Karpas-422 (cell line): ENCODE results near the gene AKAP10. TPM values are rescaled to one million over a fixed set of nuclear protein-coding genes. Genes with fewer than 3 reads are reported as not detected.

Source experiments
- DNase-seq: peaks from one replicate; pipeline ENCODE4 v3.0.0-alpha.2; 2015
- H2AFZ ChIP-seq: fragments of 200-600 bp; sonication (generic); 2 replicates; pipeline ENCODE4 v1.6.1; 2014; ENCODE audit warnings: antibody characterized with exemption, low read length, mixed read lengths
- H3K27ac ChIP-seq: fragments of 200-600 bp; sonication (generic); 2 replicates; pipeline ENCODE4 v1.5.1; 2014; ENCODE audit warnings: mild to moderate bottlenecking, low read length, moderate library complexity
- H3K27me3 ChIP-seq: fragments of 200-600 bp; sonication (generic); 2 replicates; pipeline ENCODE4 v1.6.1; 2014; ENCODE audit warnings: low read length, mixed read lengths
- H3K36me3 ChIP-seq: fragments of 200-600 bp; sonication (generic); 2 replicates; pipeline ENCODE4 v1.6.1; 2014; ENCODE audit warnings: low read length, mixed read lengths; ENCODE audit not compliant: insufficient read depth
- H3K4me1 ChIP-seq: fragments of 200-600 bp; sonication (generic); 2 replicates; pipeline ENCODE4 v1.6.1; 2014; ENCODE audit warnings: mild to moderate bottlenecking, low read length, mixed read lengths
- H3K4me2 ChIP-seq: fragments of 200-600 bp; sonication (generic); 2 replicates; pipeline ENCODE4 v1.6.1; 2014; ENCODE audit warnings: low read length, low read depth, mild to moderate bottlenecking; ENCODE audit not compliant: poor library complexity, severe bottlenecking
- H3K4me3 ChIP-seq: fragments of 200-600 bp; sonication (generic); 2 replicates; pipeline ENCODE4 v1.5.1; 2014; ENCODE audit warnings: mild to moderate bottlenecking, antibody characterized with exemption, low read length, mixed read lengths
- H3K79me2 ChIP-seq: fragments of 200-600 bp; sonication (generic); 2 replicates; pipeline ENCODE4 v1.6.1; 2014; ENCODE audit warnings: mild to moderate bottlenecking, low read length, mixed read lengths
- H3K9ac ChIP-seq: fragments of 200-600 bp; sonication (generic); 2 replicates; pipeline ENCODE4 v1.6.0; 2014; ENCODE audit warnings: low read length
- H3K9me2 ChIP-seq: fragments of 200-600 bp; sonication (generic), shearing (Covaris generic); replicated peaks from 2 replicates; pipeline ENCODE4 v1.6.0; 2014; ENCODE audit warnings: mild to moderate bottlenecking, low read length, moderate library complexity; ENCODE audit not compliant: insufficient read depth
- H3K9me3 ChIP-seq: fragments of 300-700, 200-600 bp; sonication (generic); 2 replicates; pipeline ENCODE4 v1.6.1; 2014; ENCODE audit warnings: low read length, mixed read lengths
- H4K20me1 ChIP-seq: fragments of 200-600 bp; sonication (generic); 2 replicates; pipeline ENCODE4 v1.6.1; 2014; ENCODE audit warnings: mild to moderate bottlenecking, antibody characterized with exemption, low read length, low read depth; ENCODE audit not compliant: insufficient read depth
- total RNA-seq: library from RNA; depleted of rRNA; stranded (reverse); fragments of >200 nt; shearing (Covaris generic); gene quantifications from 2 replicates; pipeline ENCODE4 v1.2.3, GENCODE V29; 2014; ENCODE audit warnings: low replicate concordance

Gene AKAP10
- total RNA-seq, 1 experiment from 2014 or later: 31.1 TPM

DNA sequence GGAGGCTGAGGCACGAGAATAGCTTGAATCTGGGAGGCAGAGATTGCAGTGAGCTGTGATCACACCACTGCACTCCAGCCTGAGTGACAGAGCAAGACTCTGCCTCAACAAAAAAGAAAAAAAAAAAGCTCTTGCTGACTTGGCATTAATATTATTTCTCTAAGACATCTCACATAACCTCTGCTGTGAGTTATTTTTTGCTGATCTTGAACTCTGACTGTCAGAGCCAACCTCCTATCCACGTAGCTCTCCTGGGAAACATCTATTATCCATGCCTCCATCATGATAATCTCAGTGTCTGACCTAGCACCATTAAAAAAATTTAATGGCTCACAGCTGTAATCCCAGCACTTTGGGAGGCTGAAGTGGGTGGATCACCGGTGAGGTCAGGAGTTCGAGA is 97.2 kb downstream of the AKAP10 start:
- H3K9ac ChIP-seq: no peak overlapping the region
- H3K9me2 ChIP-seq: no peaks in the 10 kb centered on the region
- no peak for DNase-seq
- H3K79me2 ChIP-seq: no peaks in the 10 kb centered on the region
- H3K9me3 ChIP-seq: no peaks in the 10 kb centered on the region
- H3K4me2 ChIP-seq: no peak overlapping the region
- no peaks in the 10 kb centered on the region for H4K20me1 ChIP-seq
- H3K27me3 ChIP-seq: no peaks in the 10 kb centered on the region
- H3K4me3 ChIP-seq: no peak overlapping the region
- H3K36me3 ChIP-seq: no peaks in the 10 kb centered on the region
- H3K27ac ChIP-seq: no peak overlapping the region
- H2AFZ ChIP-seq: no peak overlapping the region
- H3K4me1 ChIP-seq: no peaks in the 10 kb centered on the region

DNA sequence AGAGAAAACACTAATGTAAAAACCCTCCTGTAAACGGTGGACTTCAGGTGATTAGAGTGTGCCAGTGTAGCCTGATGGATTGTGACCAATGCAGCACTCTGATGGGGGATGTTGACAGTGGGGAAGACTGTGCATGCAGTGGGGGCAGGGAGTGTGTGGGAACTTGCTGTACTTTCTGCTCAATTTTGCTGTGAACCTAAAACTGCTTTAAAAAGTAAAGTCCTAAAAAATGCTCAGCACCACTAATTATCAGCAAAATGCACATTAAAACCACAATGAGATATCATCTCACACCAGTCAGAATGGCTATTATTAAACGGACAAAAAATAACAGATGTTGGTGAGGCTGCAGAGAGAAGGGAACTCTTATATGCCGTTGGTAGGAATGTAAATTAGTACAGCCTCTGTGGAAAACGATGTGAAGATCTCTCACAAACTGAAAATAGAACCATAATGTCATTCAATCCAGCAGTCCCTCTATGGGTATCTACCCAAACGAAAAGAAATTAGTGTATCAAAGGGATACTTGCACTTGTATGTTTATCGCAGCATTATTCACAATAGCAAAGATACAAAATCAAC is 100.2 kb downstream of the AKAP10 start:
- no peak overlapping the region for H2AFZ ChIP-seq
- H3K27me3 ChIP-seq: no peaks in the 10 kb centered on the region
- H3K36me3 ChIP-seq: no peaks in the 10 kb centered on the region
- no peak for DNase-seq
- H3K27ac ChIP-seq: no peak overlapping the region
- no peaks in the 10 kb centered on the region for H3K4me1 ChIP-seq
- H3K79me2 ChIP-seq: no peaks in the 10 kb centered on the region
- no peaks in the 10 kb centered on the region for H4K20me1 ChIP-seq
- no peaks in the 10 kb centered on the region for H3K9me3 ChIP-seq
- H3K9ac ChIP-seq: no peak overlapping the region
- H3K9me2 ChIP-seq: no peaks in the 10 kb centered on the region
- no peak overlapping the region for H3K4me3 ChIP-seq
- H3K4me2 ChIP-seq: no peak overlapping the region

DNA sequence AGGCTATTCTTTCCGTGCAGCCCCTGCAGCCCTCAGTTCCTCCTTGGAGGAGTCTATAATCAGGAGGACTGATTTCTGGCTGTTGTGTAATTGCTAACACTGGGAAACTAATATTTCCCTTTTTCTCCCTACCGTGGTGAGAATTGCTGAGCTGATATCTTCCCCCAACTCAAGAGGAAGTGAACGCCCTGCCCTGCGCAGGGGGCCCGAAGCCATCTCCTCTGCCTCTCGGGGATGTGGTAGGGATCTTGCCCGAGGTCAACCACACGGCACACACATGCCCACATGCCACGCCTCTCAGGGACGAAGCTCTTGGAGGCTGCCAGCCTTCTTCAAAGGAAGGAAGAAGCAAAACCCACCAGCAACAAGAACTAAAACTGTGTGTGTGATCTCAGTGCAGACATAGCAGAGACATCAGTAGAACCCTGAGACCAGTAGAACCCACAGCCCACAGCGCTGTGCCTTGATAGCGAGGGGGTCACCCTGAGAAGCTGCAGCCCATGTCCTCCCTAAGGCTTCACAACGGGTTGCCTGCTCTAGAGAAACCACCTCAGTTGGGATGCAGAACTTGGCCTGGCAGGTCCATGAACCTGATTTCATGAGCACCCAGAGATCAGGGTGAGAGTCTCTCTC is 101.0 kb downstream of the AKAP10 start:
- H3K79me2 ChIP-seq: no peaks in the 10 kb centered on the region
- DNase-seq: no peak
- no peaks in the 10 kb centered on the region for H3K4me1 ChIP-seq
- H3K27ac ChIP-seq: no peak overlapping the region
- H2AFZ ChIP-seq: no peak overlapping the region
- H3K9me2 ChIP-seq: no peaks in the 10 kb centered on the region
- H3K36me3 ChIP-seq: no peaks in the 10 kb centered on the region
- H3K9ac ChIP-seq: no peak overlapping the region
- no peaks in the 10 kb centered on the region for H3K27me3 ChIP-seq
- H3K4me2 ChIP-seq: no peak overlapping the region
- H4K20me1 ChIP-seq: no peaks in the 10 kb centered on the region
- no peak overlapping the region for H3K4me3 ChIP-seq
- H3K9me3 ChIP-seq: no peaks in the 10 kb centered on the region

GRCh38 chr17:19874256-19874655 is 103.4 kb downstream of the AKAP10 start:
- Histone ChIP-seq H3K9ac (no peak overlapping the region), H3K9me2 (no peaks in the 10 kb centered on the region), H3K36me3 (no peaks in the 10 kb centered on the region), H3K79me2 (no peaks in the 10 kb centered on the region), H3K4me1 (no peaks in the 10 kb centered on the region), H3K27me3 (no peaks in the 10 kb centered on the region), H3K27ac (no peak overlapping the region), H3K9me3 (no peaks in the 10 kb centered on the region), H3K4me2 (no peak overlapping the region), H3K4me3 (no peak overlapping the region), H2AFZ (no peak overlapping the region), H4K20me1 (no peaks in the 10 kb centered on the region)
- DNase-seq: no peak

GRCh38 chr17:19873346-19873745 is 104.3 kb downstream of the AKAP10 start:
- no peak for DNase-seq
- H4K20me1 ChIP-seq: no peaks in the 10 kb centered on the region
- H3K36me3 ChIP-seq: no peaks in the 10 kb centered on the region
- no peaks in the 10 kb centered on the region for H3K9me3 ChIP-seq
- H3K27me3 ChIP-seq: no peaks in the 10 kb centered on the region
- no peaks in the 10 kb centered on the region for H3K79me2 ChIP-seq
- no peak overlapping the region for H3K27ac ChIP-seq
- no peak overlapping the region for H3K4me3 ChIP-seq
- no peaks in the 10 kb centered on the region for H3K9me2 ChIP-seq
- no peaks in the 10 kb centered on the region for H3K4me1 ChIP-seq
- H3K4me2 ChIP-seq: no peak overlapping the region
- no peak overlapping the region for H2AFZ ChIP-seq
- no peak overlapping the region for H3K9ac ChIP-seq

DNA sequence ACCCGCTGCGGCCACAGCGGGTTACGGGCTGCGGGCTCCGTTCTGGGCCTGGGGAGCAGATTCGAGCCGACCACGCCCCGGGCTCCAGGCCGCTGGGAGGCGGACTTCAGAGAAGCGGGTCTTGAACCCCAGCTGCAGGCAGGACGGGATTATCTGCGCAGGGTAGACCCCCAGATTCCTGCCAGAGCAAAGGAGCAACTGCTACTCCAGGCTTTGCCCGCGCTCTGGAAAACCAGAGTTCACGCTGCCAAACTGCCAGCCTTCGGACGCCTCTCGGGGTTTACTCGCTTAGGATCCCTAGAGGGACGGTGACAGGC is 109.6 kb downstream of the AKAP10 start:
- no peak for DNase-seq
- Histone ChIP-seq H3K9ac (no peak overlapping the region), H3K4me2 (no peak overlapping the region), H3K4me3 (no peak overlapping the region), H3K27me3 (no peaks in the 10 kb centered on the region), H3K79me2 (no peaks in the 10 kb centered on the region), H3K4me1 (no peaks in the 10 kb centered on the region), H3K36me3 (no peaks in the 10 kb centered on the region), H3K27ac (no peak overlapping the region), H4K20me1 (no peaks in the 10 kb centered on the region), H2AFZ (no peak overlapping the region), H3K9me3 (no peaks in the 10 kb centered on the region), H3K9me2 (no peaks in the 10 kb centered on the region)

DNA sequence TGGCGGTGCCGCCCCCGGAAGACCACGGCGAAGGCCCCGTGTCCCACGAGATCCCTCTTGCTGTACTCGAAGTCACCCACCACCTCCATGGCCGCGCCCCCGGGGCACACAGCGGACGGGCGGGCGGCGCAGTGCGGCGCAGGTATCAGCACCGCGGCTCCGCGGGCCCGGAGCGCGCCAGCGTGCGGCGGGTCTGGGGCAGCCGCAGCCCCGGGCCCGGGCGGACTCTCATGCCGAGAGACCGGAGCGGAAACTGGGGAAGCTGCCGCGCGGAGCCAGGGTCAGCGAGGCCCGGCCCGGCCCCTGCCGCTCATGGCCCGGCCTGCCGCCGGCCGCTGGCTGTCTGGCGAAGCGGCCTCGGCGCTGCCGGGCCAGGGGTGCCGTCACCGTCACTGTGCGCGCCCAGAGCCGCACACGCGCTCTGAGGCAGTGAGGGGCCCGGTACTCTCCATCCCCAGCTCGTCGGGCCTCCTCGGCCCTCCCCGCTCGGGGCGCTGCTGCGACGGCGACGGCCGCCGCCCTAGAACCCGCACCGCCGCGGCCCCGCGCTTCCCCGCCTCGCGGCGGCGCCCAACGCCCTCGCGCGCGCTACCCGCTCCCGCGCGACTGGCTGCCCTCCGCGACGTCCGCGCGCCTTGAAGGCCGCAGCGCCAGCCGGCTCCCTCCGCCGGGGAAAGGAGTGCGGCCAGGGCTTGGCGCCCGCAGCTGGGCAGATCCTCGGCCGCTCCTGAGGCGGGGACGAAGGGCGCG is 110.1 kb downstream of the AKAP10 start, which contains the start of gene ULK2:
Gene ULK2, minus strand, starts transcription at position 608 of the 750 bp plus-strand sequence. Its CDS starts 519 bp downstream, at position 89.
- H2AFZ ChIP-seq: no peak within 1 kb of the TSS
- no peaks in the 10 kb centered on the region for H3K79me2 ChIP-seq
- H3K4me3 ChIP-seq: no peak within 1 kb of the TSS
- no peaks in the 10 kb centered on the region for H3K36me3 ChIP-seq
- no peaks in the 10 kb centered on the region for H4K20me1 ChIP-seq
- no peak within 1 kb of the TSS for H3K27ac ChIP-seq
- no peak for DNase-seq
- no peaks in the 10 kb centered on the region for H3K27me3 ChIP-seq
- H3K9me3 ChIP-seq: no peaks in the 10 kb centered on the region
- no peaks in the 10 kb centered on the region for H3K9me2 ChIP-seq
- H3K4me2 ChIP-seq: no peak within 1 kb of the TSS
- no peak within 1 kb of the TSS for H3K9ac ChIP-seq
- no peaks in the 10 kb centered on the region for H3K4me1 ChIP-seq

DNA sequence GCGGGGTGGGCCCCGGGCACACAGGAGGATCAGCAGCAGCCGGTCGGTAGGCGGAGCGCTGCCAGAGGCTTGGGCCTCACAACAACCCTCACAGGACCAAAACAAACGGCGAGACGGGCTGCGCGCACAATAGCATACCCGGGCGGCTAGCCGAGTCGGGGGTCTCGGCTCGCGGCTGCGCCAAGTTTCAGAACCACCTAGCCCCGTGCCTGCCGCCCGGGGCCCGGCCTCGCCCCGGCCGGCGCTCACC is 110.6 kb downstream of the AKAP10 start:
- Histone ChIP-seq H3K4me1 (no peaks in the 10 kb centered on the region), H3K27ac (no peak overlapping the region), H3K27me3 (no peaks in the 10 kb centered on the region), H3K9me3 (no peaks in the 10 kb centered on the region), H2AFZ (no peak overlapping the region), H3K9me2 (no peaks in the 10 kb centered on the region), H4K20me1 (no peaks in the 10 kb centered on the region), H3K4me3 (no peak overlapping the region), H3K79me2 (no peaks in the 10 kb centered on the region), H3K4me2 (no peak overlapping the region), H3K36me3 (no peaks in the 10 kb centered on the region), H3K9ac (no peak overlapping the region)
- DNase-seq: no peak
